ENCODE data around the gene OGDH. TPM values are rescaled to one million over a fixed set of nuclear protein-coding genes. Genes with fewer than 3 reads are reported as not detected.
"Not testable (repeated sequence)": the region's sequence is repeated elsewhere in the genome, so short reads cannot be mapped to it uniquely, and the experiment has no call there.

Gene OGDH
- total RNA-seq, 4 donors from 2014 or later = 38.2 to 97.6 (median 78.6) TPM

DNA sequence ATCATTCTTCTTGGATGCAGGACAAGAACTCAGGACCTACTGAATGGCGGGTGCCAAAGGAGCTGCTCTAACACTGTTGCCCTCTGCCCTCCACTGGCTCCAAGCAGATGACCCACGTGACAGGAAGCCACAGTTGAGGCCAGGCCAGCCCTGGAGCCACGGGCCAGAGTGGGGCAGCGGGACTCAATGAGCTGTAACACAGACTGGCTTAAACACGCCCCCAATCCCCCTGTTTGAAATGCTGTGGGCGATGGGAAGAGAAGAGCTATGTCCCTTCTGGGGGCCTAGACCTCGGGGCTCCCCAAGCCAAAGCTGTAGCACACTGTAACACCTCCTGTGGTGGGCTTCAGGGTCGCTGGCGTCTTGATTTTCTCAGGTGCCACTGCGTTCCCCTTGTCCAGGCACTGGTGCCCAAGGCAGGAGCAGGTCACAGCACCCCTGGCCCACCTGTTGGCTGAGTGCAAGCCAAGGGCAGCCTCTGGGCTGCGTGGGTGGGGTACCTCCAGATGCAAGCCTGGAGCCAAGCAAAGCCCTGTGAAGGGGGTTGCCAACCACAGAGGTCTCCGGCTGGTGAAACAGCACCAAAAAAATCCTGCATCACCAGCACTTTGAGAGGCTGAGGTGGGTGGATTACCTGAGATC is 123.6 kb downstream of the OGDH start:
- TF ChIP-seq CTCF (IDR thresholded peaks at IDR 0.05) = no peak
- TF ChIP-seq POLR2A (IDR thresholded peaks at IDR 0.05) = no peak
- Histone ChIP-seq H3K4me3 (no peak overlapping the region), H3K27ac (no peak overlapping the region), H3K9me3 (no peaks in the 10 kb centered on the region), H3K27me3 (no peaks in the 10 kb centered on the region), H3K4me1 (no peaks in the 10 kb centered on the region), H3K36me3 (no peaks in the 10 kb centered on the region)
- no peak for DNase-seq
- intact Hi-C loops (cut with DNase I; ENCODE audit: low total_unique reads) = no loop called here

DNA sequence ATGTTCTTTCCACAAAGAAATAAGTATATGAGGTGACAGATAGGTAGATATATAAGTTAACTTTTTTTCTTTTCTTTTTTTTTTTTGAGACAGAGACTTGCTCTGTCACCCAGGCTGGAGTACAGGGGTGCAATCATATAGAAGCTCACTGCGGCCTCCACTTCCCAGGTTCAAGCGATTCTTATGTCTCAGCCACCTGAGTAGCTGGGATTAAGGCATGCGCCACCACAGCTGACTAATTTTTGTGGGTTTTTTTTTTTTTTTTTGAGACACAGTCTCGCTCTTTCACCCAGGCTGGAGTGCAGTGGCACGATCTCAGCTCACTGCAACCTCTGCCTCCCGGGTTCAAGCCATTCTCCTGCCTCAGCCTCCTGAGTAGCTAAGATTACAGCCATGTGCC is 126.5 kb downstream of the OGDH start:
- H3K36me3 ChIP-seq; H3K9me3 ChIP-seq; H3K4me3 ChIP-seq; DNase-seq; intact Hi-C loops (cut with DNase I; ENCODE audit: low total_unique reads); H3K4me1 ChIP-seq; H3K27me3 ChIP-seq; H3K27ac ChIP-seq: not testable (repeated sequence)

DNA sequence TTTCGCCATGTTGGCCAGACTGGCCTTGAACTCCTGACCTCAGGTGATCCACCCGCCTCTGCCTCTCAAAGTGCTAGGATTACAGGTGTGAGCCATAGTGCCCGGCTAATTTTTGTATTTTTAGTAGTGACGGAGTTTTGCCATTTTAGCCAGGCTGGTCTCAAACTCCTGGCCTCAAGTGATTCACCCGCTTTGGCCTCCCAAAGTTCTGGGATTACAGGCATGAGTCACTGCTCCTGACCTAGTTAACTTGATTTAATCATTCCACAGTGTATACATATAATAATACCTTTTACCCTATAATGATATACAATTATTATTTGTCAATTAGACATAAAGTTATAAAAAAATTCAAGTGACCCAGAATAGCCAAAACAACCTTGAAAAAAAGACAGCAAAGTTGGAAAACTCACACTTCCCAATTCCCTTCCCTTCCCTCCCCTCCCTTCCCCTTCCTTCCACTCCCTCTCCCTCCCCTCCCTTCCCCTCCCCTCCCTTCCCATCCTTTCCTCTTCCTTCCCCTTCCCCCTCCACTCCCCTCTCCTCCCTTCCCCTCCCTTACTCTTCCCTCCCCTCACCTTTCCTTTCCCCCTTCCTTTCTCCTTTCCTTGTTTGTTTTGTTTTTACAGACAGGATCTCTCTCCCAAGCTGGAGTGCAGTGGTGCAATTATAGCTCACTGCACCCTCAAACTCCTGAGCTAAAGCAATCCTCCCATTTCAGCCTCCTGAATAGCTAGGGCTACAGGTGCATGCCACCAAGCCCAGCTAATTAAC is 127.5 kb downstream of the OGDH start:
- no peaks in the 10 kb centered on the region for H3K9me3 ChIP-seq
- TF ChIP-seq POLR2A (IDR thresholded peaks at IDR 0.05) = no peak
- TF ChIP-seq CTCF (IDR thresholded peaks at IDR 0.05) = no peak
- H3K4me3 ChIP-seq = no peak overlapping the region

DNA sequence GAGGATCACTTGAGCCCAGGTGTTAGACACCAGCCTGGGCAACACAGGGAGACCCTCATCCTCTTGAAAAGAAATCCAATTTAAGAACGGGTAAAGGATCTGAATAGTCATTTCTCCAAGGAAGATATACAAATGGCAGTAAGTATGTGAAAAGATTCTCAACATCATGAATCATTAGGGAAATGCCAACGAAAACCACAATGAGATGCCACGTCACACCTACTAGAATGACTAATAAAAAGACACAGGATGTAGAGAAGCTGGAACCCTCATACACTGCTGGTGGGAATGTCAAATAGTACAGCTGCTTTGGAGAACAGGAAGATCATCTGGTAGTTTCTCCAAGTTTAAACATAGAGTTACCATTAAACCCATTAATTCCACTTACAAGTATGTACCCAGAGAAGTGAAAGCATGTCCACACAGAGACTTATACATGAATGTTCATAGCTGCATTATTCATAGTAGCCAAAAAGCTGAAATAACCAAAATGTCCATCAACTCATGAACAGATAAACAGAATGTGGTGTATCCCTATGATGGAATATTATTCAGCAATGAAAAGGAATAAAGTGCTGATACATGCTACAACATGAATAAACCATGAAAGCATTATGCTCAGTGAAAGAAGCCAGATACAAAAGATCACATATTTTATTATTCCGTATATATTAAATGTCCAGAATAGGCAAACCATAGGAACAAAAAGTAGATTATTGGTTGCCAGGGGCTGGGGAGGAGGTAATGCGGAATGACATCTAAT is 129.2 kb downstream of the OGDH start:
- no peak overlapping the region for H3K27ac ChIP-seq
- H3K36me3 ChIP-seq = no peaks in the 10 kb centered on the region
- H3K4me3 ChIP-seq = no peak overlapping the region
- H3K9me3 ChIP-seq = no peaks in the 10 kb centered on the region
- intact Hi-C loops (cut with DNase I; ENCODE audit: low total_unique reads) = no loop called here
- no peak for DNase-seq
- TF ChIP-seq POLR2A (IDR thresholded peaks at IDR 0.05) = no peak
- no peak for TF ChIP-seq CTCF (IDR thresholded peaks at IDR 0.05)
- no peaks in the 10 kb centered on the region for H3K27me3 ChIP-seq
- no peaks in the 10 kb centered on the region for H3K4me1 ChIP-seq

More for the DNA sequence above, 127.5 kb downstream of the OGDH start:
- intact Hi-C loops (cut with DNase I; ENCODE audit: low total_unique reads) = no loop called here
- Histone ChIP-seq H3K4me1 (no peaks in the 10 kb centered on the region), H3K27me3 (no peaks in the 10 kb centered on the region), H3K36me3 (no peaks in the 10 kb centered on the region), H3K27ac (no peak overlapping the region)
- no peak for DNase-seq

- no peak for DNase-seq
- Histone ChIP-seq H3K36me3 (no peaks in the 10 kb centered on the region), H3K4me3 (no peak overlapping the region), H3K27ac (no peak overlapping the region), H3K27me3 (no peaks in the 10 kb centered on the region), H3K9me3 (no peaks in the 10 kb centered on the region), H3K4me1 (no peaks in the 10 kb centered on the region)
- TF ChIP-seq CTCF (IDR thresholded peaks at IDR 0.05) (no peak), POLR2A (IDR thresholded peaks at IDR 0.05) (no peak)
- intact Hi-C loops (cut with DNase I; ENCODE audit: low total_unique reads) = no loop called here
Measured at GRCh38 chr7:44736896-44737295, 130.5 kb downstream of the OGDH start.
